GM18858 (cell line): ENCODE results near the gene ECI1.
A peak's percentile ranks its signal among the peaks of the same experiment; 100 is the strongest.
"Not testable (repeated sequence)": the region's sequence is repeated elsewhere in the genome, so short reads cannot be mapped to it uniquely, and the experiment has no call there.

Experiments used
- ATAC-seq: cut with Tn5 transposase; IDR thresholded peaks from one replicate; pipeline ENCODE4 v1.9.1; 2021; ENCODE audit not compliant: unreplicated experiment

ECI1 gene

DNA sequence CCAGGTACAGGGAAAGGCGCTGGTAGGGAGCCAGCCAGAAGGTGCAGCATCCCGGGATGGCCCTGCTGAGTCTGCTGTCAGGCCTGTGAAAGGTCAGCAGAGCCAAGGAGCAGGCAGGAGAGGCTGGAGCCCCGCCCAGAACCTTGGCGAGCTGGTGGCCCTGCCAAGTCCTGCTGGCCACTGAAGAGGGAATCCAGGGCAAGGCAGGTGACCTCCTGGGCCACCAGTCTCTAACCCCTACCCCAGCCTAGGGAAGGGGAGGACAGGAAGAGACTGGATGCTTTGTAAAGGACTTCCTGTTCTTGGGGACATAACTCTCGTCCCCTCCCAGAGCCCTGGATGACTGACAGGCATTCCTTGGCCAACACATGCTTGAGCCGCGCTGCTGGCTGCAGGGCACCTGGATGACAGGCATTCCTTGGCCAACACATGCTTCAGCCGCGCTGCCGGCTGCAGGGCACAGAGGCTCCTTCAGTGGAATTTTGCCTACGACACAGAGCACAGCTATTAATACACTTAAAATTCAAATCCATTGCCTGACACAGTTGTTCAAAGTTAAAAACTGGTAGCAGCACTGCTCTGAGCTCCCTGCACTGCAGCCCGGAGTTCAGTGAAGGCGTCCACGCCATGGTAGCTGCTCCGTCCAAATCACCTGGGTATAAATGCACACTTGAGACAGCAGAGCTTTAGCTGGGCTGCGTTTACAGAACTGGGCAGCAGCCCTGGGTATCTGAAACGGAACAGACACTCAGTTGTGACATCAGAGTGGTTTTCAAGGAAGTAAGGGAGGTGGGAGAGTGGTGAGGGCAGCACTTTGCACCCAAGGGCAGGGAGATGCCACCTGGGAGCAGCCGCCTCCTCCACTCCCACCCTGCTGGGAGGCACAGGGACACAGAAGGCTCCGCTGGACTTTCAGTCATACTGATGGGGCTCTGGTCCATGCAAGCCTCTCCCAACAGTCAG, 38.7 kb downstream of the ECI1 start:
- no peak for ATAC-seq

DNA sequence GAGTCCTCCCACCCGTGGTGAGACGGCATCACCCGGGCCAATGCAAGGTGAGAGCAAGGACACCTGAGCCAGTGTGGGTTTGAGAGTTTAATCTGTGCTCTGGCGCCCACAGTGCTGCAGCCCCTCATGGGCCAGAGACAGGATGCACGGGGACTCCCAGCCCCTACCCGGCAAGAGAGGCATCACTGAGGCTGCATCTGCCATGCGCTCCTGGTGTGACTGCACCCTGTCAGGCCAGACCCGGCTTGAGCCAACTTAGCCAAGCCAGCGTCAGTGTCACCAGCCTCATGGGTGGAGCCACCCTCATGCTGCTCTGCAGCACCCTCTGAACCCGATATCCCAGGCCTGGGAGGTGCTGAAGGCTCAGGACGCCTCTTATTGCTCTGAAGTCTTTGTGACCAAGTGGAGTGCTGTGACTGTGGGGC, 39.5 kb downstream of the ECI1 start:
- ATAC-seq = no peak

DNA sequence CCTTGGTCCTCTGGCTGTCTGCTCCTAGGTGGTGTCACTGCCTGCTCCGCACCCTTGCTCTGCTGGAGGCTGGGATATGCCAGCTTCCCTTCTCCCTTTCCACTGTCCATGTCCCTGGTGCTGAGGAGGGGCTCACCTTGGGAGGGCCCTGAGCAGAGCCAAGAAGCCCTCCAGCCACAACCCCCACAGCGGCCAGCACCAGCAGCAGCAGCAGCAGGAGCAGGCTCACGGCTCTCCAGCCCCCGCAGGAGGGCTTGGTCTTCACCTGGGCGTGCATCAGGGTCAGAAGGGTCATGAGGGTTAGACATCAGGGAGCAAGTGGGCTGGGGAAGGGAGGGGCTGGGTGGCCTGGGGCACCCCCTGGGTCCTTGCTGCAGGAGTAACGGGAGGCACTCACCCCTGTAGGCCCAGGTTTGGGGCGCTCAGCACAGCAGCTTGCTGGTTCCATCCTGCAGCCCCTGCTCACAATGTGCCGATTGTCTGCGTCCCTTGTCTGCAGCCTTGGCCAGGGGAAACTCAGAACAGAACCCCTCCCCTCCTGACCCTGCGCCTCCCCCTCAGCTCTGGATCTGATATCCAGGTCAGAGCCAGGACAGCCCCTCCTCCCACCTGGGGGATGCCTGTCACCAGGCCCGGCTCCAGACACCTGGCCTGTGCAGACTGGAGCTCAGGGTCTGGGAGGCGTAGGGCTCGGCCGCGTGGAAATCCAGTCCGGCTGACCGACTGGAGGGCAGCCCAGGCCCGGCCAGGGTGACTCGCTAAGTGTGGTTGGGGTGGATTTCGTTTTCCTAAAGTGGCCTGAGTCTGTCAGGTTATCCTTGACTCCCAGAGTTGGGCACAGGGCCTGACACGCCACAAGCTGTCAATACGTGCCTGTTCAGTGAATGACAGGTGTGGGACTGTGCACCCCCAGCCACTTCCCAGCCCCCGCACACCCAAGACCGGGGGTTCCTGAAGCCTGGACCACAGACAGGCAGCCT, 40.7 kb downstream of the ECI1 start, which contains the start of gene BRICD5:
Gene BRICD5 (minus strand): TSS at position 478 of the 980 bp plus-strand sequence. CDS start 30 bp downstream, at position 448.
- ATAC-seq = no peak

DNA sequence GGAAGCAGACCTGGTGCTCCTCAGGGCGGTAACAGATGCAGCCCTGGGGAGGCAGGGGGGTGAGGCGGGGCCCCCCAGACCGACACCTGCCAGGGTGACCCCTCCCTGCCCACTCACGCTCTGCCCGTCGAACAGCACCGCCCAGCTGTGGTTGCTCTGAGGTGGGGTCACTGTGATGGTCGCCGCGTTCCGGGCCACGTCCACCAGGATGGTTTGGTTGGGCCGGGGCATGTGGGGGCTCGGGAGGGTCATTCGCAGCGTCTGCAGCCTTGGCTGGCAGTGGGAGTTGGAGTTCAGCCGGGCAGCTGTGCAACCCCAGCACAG, 41.4 kb downstream of the ECI1 start:
- no peak for ATAC-seq

DNA sequence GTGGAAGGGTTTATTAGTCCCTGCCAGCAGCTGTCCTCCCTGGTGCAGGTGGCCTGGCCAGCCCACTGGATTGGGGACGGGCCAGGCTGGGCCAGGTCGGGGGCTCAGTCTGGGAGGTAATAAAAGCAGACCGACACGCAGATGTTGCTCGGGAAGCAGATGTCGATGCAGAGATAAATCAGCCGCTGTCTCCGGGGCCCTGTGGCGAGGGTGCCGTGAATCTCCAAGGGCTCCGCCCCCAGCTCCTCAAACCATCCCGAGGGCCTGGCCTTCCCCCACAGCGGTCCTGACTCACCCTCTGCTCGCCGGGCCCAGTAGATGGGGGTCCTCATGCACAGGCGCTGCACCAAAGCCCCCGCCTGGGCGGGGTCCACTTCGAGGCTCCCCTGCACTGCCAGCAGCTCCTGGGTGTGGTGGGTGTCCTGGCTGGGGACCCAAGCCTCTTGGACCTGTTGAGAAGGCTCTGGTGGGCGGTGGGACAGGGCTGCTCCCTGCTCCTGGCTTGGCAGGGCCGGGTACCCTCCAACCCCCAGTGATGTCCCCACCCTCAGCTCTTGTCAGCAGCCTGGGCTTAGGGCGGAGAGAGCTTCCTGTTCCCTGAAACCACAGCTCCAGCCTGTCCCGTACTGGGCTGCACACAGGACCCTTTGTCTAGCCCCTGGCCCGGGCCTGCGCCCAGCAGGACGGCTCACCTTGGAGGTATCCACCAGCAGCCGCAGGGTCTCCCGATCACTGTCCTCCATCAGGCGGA, 42.0 kb downstream of the ECI1 start:
- no peak for ATAC-seq

DNA sequence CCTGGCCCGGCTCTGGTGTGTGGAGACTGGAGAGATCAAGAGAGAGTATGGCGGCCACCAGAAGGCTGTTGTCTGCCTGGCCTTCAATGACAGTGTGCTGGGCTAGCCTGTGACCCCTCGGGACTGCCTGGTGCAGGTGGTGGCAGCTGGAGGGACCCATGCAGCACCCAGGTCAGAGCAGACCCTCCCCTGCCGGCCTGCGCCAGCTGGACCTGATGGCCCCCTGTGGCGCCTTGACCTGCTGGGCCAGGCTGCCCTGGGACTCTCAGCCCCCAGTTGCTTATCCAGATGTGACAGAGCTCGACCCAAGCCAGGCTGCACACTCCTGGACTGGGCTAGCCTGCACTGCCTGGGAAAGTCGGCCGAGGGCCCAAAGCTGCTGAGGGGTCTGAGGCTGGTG, 42.6 kb downstream of the ECI1 start:
- no peak for ATAC-seq

DNA sequence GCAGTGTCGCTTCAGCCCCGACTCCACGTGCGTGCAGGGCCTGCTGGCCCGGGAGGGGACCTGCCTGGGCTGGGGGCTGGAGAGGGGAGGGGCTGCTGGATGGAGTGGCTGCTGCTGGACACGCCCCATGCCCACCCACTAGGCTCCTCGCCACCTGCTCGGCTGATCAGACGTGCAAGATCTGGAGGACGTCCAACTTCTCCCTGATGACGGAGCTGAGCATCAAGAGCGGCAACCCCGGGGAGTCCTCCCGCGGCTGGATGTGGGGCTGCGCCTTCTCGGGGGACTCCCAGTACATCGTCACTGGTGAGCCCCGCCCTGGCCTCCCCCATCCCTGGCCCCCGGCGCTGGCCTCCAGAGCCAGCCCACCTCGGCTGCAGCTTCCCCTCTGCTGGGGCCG, 43.1 kb downstream of the ECI1 start:
- no peak for ATAC-seq

DNA sequence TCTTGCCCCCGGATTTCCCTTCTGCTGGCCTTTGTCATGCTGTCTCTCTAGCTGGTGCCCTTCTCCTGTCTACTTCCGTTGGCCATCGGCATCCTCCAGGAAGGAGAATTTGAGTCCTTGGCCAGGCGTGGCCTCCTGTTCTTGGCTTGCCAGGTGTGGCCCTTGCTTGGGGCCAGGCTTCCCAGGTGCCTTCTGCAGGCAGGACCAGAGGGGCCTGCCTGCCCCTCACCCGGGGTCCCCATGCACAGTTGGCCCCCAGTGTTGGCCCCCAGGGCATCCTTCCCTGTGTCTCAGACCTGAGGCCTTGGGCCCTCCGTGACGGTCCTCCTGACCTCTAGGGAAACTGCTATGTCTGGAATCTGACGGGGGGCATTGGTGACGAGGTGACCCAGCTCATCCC, 43.5 kb downstream of the ECI1 start:
- ATAC-seq = no peak

DNA sequence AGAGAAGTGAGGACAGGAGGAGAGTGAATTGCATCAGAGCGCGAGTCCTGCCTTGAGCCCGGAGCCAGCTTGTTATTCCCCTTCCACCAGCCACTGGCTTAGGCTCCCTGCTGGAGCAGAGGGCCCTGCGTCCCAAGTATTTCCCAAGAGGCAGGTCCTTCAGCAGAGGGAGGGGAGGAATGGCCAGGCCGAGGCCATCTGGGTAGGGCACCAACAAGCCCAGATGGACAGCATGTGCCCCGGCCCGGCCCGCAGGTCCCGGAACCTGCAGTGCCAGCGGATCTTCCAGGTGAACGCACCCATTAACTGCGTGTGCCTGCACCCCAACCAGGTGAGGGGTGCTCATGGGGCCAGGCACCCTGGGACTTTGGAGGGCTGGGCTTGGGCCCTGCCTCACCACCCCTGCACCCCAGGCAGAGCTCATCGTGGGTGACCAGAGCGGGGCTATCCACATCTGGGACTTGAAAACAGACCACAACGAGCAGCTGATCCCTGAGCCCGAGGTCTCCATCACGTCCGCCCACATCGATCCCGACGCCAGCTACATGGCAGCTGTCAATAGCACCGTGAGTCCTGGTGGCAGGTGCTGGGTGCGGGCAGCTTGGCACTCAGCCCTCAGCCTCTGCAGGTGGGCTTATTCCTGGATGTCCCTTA, 44.5 kb downstream of the ECI1 start:
- ATAC-seq = no peak

DNA sequence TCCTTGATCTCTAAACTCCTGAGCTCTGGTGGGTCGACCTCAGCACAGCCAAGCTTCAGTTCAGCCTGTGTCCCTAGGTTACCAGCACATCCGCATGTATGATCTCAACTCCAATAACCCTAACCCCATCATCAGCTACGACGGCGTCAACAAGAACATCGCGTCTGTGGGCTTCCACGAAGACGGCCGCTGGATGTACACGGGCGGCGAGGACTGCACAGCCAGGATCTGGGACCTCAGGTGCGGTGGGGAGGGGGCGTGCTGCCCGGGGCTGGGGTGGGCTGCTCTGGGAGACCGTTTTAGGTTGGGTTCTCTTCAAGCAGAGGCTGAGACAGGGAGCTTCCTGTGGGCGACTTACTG, 45.0 kb downstream of the ECI1 start:
- ATAC-seq = no peak

DNA sequence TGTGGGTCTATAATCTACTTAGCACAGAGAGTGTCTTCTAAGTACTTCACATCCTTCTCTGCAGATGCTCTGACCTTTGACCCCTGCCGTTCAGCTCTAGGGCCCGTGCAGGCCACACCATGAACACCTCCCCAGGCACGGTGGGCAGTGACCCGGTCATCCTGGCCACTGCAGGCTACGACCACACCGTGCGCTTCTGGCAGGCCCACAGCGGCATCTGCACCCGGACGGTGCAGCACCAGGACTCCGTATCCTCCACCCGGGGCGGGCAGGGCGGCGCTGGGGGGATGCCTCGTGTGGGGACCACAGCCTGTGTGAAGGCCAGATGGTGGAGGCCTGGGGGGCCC, 45.4 kb downstream of the ECI1 start:
- ATAC-seq = peak; percentile 5

DNA sequence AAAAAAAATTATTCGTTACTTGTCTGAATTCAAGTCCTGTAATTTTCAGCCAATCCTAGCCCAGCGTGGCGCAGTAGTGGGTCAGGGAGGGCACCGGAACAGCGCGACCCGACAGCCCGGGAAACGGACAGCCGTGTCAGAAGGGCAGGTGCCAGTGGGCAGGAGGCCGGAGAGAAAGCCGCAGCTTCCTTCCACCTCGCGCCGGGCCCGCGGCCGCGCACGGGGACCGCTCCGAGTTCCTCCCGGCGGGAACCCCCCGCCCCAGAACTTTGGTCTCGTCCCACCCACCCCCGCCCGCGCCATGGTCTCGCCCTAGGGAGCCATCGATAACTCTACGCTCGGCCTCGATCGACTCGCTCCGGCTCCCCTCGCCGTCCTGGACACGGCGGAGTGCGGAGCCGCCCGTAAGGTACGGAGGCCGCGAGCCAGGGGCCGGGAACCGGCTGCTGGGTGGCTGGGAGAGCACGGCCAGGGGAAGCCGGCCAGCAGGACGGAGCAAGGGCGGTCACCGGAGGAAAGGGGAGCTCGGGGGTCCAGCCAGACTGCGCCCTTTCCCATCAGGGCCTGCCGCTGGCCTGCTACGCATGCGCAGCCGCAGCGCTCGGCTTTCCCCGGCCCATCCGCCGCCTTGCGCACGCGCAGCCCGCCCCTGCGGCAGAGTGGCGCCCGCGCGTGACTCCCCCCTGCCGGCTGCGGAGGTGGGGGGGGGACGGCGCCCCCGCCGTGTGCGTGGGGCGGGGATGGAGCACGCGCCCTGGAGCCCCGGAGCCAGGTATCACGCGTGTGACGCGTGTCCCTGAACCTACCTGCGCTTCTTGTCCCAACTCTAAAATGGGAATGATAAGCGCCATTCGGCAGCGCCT, 46.1 kb downstream of the ECI1 start, which contains the start of gene MLST8:
Gene MLST8 (plus strand): TSS at position 351 of the 863 bp plus-strand sequence. CDS start 632 bp downstream, outside the sequence.
- ATAC-seq = peak; percentile 63

DNA sequence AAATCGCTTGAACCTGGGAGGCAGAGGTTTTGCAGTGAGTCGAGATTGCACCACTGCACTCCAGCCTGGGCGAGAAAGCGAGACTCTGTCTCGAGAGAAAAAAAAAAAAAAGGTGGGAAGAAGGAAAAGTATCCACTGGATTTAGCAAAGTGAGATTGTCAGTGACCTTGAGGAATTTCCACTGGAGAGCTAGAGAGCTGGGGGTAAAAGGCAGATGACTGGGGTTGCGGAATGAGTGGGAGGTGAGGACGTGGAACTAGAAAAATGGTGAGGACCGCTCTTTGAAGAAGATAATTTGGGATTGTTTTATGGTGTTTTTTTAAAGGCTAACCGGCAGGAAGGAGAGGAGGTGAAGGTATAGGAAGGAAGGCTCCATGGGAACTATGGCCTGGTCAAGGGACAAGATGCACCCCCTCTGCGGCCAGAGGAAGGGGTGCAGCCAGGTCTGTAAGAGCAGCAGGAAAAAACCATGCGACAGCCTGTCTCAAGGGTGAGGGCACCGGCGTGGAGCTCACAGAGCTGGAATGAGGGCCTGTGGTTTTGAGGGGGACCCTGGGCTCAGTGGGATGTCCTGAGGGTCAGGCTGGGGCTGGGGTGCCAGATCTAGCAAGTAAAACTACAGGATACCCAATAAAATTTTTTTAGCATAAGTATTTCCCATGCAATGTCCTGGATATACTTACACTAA, 46.8 kb downstream of the ECI1 start:
- no peak for ATAC-seq

DNA sequence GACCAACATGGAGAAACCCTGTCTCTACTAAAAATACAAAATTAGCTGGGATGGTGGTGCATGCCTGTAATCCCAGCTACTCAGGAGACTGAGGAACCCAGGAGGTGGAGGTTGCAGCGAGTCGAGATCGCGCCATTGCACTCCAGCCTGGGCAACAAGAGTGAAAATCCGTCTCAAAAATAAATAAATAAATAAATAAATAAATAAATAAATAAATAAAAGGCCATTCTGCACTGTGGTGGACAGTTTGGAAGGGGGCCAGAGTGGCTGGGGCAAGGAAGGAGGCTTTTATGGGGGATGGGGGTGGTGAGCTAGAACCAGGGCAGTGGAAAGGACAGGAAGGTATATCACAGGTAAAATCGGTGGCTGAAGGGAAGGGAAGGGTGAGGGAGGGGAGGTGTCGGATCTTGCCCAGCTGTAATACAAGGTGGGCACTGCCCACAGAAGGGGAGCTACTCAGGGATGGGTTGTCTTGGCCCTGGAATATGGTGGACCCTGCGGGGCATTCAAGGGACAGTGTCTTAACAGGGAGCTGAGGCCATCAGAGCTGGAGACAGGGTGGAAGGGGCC, 48.2 kb downstream of the ECI1 start:
- ATAC-seq = not testable (repeated sequence)

DNA sequence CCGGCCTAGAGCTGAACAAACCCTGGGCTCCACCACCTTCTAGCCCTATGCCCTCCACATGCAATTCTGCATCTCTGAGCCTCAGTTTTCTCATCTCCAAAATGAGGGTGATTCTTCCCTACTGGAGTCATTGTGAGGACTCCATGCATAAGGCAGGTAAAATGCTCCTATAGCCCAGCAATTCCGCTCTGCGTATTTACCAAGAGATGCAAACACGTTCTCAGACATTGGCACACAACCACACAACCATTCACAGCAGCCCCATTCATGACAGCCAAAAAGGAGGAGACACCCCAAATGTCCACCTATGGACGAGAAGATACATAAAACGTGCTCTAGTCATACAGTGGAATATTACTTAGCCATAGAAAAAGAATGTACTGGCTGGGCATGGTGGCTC, 51.1 kb downstream of the ECI1 start:
- no peak for ATAC-seq

DNA sequence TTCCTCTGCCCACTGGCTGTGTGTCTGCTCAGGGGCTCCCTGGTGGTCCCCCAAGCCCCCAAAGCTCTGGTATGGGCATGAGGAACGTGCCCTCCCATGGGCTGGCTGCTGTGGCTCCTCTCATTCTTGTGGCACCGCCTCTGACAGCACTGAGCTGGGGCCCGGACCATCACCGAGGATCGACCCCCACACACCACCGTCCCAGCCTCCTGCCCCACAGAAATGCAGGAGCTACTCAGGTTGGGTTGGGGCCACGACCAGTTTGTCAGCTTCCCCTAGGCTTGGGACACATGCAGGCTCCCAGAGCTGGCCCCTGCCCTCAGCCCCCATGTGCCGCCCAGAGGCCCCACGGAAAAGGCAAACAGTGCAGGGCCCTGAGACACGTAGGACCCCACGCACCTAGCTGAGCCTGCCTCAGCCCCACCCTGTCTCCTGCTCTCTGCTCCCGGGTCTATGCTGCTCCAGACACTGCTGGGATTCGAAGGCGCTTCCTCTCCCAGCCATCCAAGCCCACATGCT, 51.7 kb downstream of the ECI1 start:
- no peak for ATAC-seq

DNA sequence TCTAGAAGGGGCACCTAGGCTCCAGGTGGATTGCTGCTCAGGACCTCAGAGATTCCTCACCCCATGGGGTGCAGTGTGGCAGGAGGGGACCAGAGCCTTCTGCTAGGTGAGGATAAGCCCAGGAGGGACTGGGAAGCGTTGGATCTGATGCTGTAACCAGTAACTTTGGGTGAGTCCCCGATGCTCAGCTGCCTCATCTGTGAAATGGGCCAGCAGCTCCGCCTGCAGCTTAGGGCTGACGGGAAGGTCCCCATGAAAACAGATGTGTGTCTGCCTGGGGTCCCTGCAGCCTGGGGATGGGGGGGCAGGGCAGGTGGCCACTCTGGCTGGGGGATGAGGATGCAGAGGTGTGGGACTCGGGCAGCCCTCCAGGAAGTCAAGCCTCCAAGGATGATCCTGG, 52.3 kb downstream of the ECI1 start:
- no peak for ATAC-seq

DNA sequence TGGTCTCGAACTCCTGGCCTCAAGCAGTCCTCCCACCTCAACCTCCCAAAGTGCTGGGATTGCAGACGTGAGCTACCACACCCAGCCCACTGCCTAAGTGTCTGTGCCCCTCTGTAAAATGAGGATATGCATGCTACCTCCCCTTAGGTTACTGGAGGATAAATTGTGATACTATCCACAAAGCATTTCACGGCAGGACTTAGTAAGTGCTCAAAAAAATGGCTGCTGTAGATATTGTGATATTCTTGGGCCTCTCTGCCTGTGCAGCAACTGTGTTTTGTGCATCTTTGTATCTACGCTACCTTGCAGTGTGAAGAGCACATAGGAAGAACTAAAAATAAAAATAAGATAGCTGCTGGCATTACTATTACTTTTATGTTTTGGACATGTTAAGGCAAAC, 53.1 kb downstream of the ECI1 start:
- no peak for ATAC-seq
